HepG2 (cell line): ENCODE measurements around the gene APCDD1L. TPM values are rescaled to one million over a fixed set of nuclear protein-coding genes. Genes with fewer than 3 reads are reported as not detected.
A peak's percentile ranks its signal among the peaks of the same experiment; 100 is the strongest.

Experiments
- ATAC-seq: fragments of 200-7000 bp; cut with Tn5 transposase; 3 replicates; pipeline ENCODE4 v1.9.1; 2020; ENCODE audit warnings: mild to moderate bottlenecking, moderate library complexity
- BruUV-seq: library from RNA; stranded (reverse); fragments of 400-500 nt; replicated peaks from 2 replicates; lab custom pipeline; 2021; lab: Mats Ljungman, UMichigan
- CTCF ChIA-PET: fragments of 300-600 bp; formaldehyde crosslinking; extraction: SDS; loops from one replicate; lab custom pipeline; 2021; ENCODE audit warnings: low total read pairs, inconsistent platforms, low intra/inter-chr PET ratio; lab: Yijun Ruan, JAX
- POLR2A ChIA-PET: fragments of 350-600 bp; sonication (Branson Sonifier 250); formaldehyde crosslinking; loops from one replicate; lab custom pipeline; 2020; ENCODE audit warnings: antibody characterized with exemption, inconsistent platforms; lab: Yijun Ruan, JAX
- DNase-seq: peaks from one replicate; pipeline ENCODE4 v3.0.0-alpha.2; 2015; ENCODE audit warnings: low spot score
- FAIRE-seq: peaks from 3 replicates; lab custom pipeline; 2011; peaks lifted over from hg19 to GRCh38; lab: Jason Lieb, UNC
- H2AFZ ChIP-seq: one replicate; pipeline ENCODE4 v1.6.1; 2011; ENCODE audit warnings: low read length, inconsistent platforms
- H3K27ac ChIP-seq: fragments of 300-600 bp; 3 replicates; pipeline ENCODE4 v1.8.0; 2011; ENCODE audit warnings: mixed run types, mild to moderate bottlenecking, mixed read lengths, low read length, inconsistent platforms; ENCODE audit not compliant: insufficient read depth; ENCODE audit errors: extremely low read length
- H3K27me3 ChIP-seq, 2 experiments: fragments of 200-600 bp in 1 of 2; 2 replicates in 1 of 2; 3 replicates in 1 of 2; pipeline versions ENCODE4 v1.6.0 to v1.8.0; 2011; ENCODE audit warnings: low read length in 2 of 2, mild to moderate bottlenecking in 2 of 2, moderate library complexity in 2 of 2, inconsistent platforms in 1 of 2; ENCODE audit not compliant: insufficient read depth in 2 of 2, control insufficient read depth in 1 of 2
- H3K36me3 ChIP-seq, 2 experiments: fragments of 200-600 bp in 1 of 2; replicated peaks in 1 of 2; 2 replicates in 1 of 2; 3 replicates in 1 of 2; pipeline versions ENCODE4 v1.5.1 to v1.8.0; 2011; ENCODE audit warnings: low read length in 2 of 2, inconsistent platforms in 1 of 2; ENCODE audit not compliant: insufficient read depth in 2 of 2, control insufficient read depth in 1 of 2
- H3K4me1 ChIP-seq: 2 replicates; pipeline ENCODE4 v1.5.1; 2012; ENCODE audit warnings: low read length, inconsistent platforms; ENCODE audit not compliant: insufficient read depth
- H3K4me2 ChIP-seq: 2 replicates; pipeline ENCODE4 v1.6.0; 2011; ENCODE audit warnings: low read depth, low read length, inconsistent platforms
- H3K4me3 ChIP-seq, 3 experiments: fragments of 200-600 bp in 1 of 3; sonication (generic), shearing (Covaris generic) in 1 of 3; replicated peaks in 1 of 3; 2 replicates each; pipeline ENCODE4 v1.5.1; 2011 to 2016; ENCODE audit warnings: low read length in 3 of 3, inconsistent platforms in 2 of 3, low read depth in 2 of 3, mild to moderate bottlenecking in 2 of 3, control low read depth in 1 of 3, mixed read lengths in 1 of 3; ENCODE audit not compliant: insufficient read depth in 1 of 3
- H3K79me2 ChIP-seq: one replicate; pipeline ENCODE4 v1.6.1; 2011; ENCODE audit warnings: low read length, inconsistent platforms; ENCODE audit not compliant: insufficient read depth
- H3K9ac ChIP-seq: 2 replicates; pipeline ENCODE4 v1.6.0; 2011; ENCODE audit warnings: mild to moderate bottlenecking, low read depth, low read length, inconsistent platforms; ENCODE audit not compliant: insufficient read depth
- H3K9me3 ChIP-seq: 2 replicates; pipeline ENCODE4 v1.5.1; 2012; ENCODE audit warnings: mild to moderate bottlenecking, low read length
- H4K20me1 ChIP-seq: 2 replicates; pipeline ENCODE4 v1.6.0; 2011; ENCODE audit warnings: inconsistent platforms, mild to moderate bottlenecking, low read length, moderate library complexity; ENCODE audit not compliant: insufficient read depth
- ADNP ChIP-seq: sonication (generic); formaldehyde crosslinking; IDR thresholded peaks from 2 replicates; pipeline ENCODE4 v1.4.0; 2020; ENCODE audit warnings: missing genetic modification reagents
- AKAP8 ChIP-seq: sonication (generic); formaldehyde crosslinking; IDR thresholded peaks from 2 replicates; pipeline ENCODE4 v1.5.1; 2020; ENCODE audit warnings: mild to moderate bottlenecking, missing genetic modification reagents
- CHCHD3 ChIP-seq: sonication (generic); formaldehyde crosslinking; IDR thresholded peaks from 2 replicates; pipeline ENCODE4 v1.8.0; 2022; ENCODE audit warnings: mild to moderate bottlenecking, missing genetic modification reagents, moderate library complexity
- EZH2 ChIP-seq: conservative IDR thresholded peaks from 2 replicates; pipeline ENCODE4 v1.6.1; 2012; ENCODE audit warnings: mild to moderate bottlenecking, low read depth, low read length, moderate library complexity
- LCORL ChIP-seq, 2 experiments: fragments of 450-650 bp in 1 of 2; sonication (generic) in 1 of 2; formaldehyde crosslinking in 1 of 2; IDR thresholded peaks; 2 replicates each; pipeline versions ENCODE4 v1.5.0 to v1.6.1; 2017 to 2020; ENCODE audit warnings: antibody characterized with exemption in 1 of 2, missing genetic modification reagents in 1 of 2
- NR2F2 ChIP-seq: IDR thresholded peaks from 2 replicates; pipeline ENCODE4 v1.6.1; 2012; ENCODE audit warnings: low read depth, inconsistent platforms, borderline replicate concordance
- PRMT3 ChIP-seq: sonication (generic); formaldehyde crosslinking; IDR thresholded peaks from 2 replicates; pipeline ENCODE4 v1.8.1; 2022; ENCODE audit warnings: low read depth, mild to moderate bottlenecking, moderate library complexity, missing genetic modification reagents, borderline replicate concordance
- TRIM24 ChIP-seq: sonication (generic); formaldehyde crosslinking; IDR thresholded peaks from 2 replicates; pipeline ENCODE4 v1.8.0; 2022; ENCODE audit warnings: mild to moderate bottlenecking, missing genetic modification reagents
- ZBTB42 ChIP-seq: sonication (generic); formaldehyde crosslinking; IDR thresholded peaks from 2 replicates; pipeline ENCODE4 v1.5.0; 2020; ENCODE audit warnings: mild to moderate bottlenecking, missing genetic modification reagents
- ZNF333 ChIP-seq: sonication (generic); formaldehyde crosslinking; IDR thresholded peaks from 2 replicates; pipeline ENCODE4 v1.4.0; 2020; ENCODE audit warnings: mild to moderate bottlenecking, missing genetic modification reagents, borderline replicate concordance
- ZNF644 ChIP-seq: IDR thresholded peaks from 2 replicates; pipeline ENCODE4 v1.6.1; 2016; ENCODE audit warnings: low read depth
- WGBS: methylation state at CpG from one replicate; pipeline ENCODE4 v1.1.6; 2017; ENCODE audit warnings: low lambda C conversion rate; 5-methylcytosine and 5-hydroxymethylcytosine counted together
- in situ Hi-C: cut with HindIII; loops from 2 replicates; pipeline ENCODE4 v1.10.0; 2017; ENCODE audit warnings: low pct_unique_long_range_greater_than_20kb; ENCODE audit not compliant: extremely low pct_ligation_motif_present
- intact Hi-C: fragments of 100-400 bp; cut with micrococcal nuclease; formaldehyde crosslinking; loops from one replicate; pipeline ENCODE4 v1.10.0; 2022; ENCODE audit not compliant: unreplicated experiment
- polyA plus RNA-seq, 8 experiments: library from polyadenylated mRNA; depleted of rRNA in 3 of 8; stranded (reverse) in 7 of 8; unstranded in 1 of 8; fragments of >200 nt; fragmentation: Illumina TruSeq in 4 of 8; extraction: Trizol in 4 of 8; gene quantifications; 2 replicates each; pipeline versions ENCODE4 v1.2.1 to v1.2.3, GENCODE V29; 2011 to 2016; ENCODE audit warnings: low read depth in 4 of 8, missing spikeins in 1 of 8, mixed read lengths in 1 of 8; ENCODE audit not compliant: insufficient read depth in 1 of 8
- total RNA-seq, 5 experiments: library from RNA; depleted of rRNA; stranded (reverse); fragments of >200 nt; fragmentation: Illumina TruSeq; extraction: Trizol; gene quantifications; 2 replicates each; pipeline ENCODE4 v1.2.3, GENCODE V29; 2016; ENCODE audit warnings: low read depth in 1 of 5
- TF ChIP-seq, protein P1 (sequence below): sonication (generic); formaldehyde crosslinking; IDR thresholded peaks from 2 replicates; pipeline ENCODE4 v1.5.0; 2020; ENCODE audit warnings: mild to moderate bottlenecking, missing genetic modification reagents
- TF ChIP-seq, protein P2 (sequence below): sonication (generic); formaldehyde crosslinking; IDR thresholded peaks from 2 replicates; pipeline ENCODE4 v1.8.1; 2023; ENCODE audit warnings: missing genetic modification reagents, inconsistent platforms, borderline replicate concordance
- TF ChIP-seq, protein P3 (sequence below): sonication (generic); formaldehyde crosslinking; IDR thresholded peaks from 2 replicates; pipeline ENCODE4 v1.4.0; 2020; ENCODE audit warnings: mild to moderate bottlenecking, low read depth, missing genetic modification reagents

Gene APCDD1L
- total and polyA plus RNA-seq, 2 of the 13 experiments (the other 11 are each of a cell fraction or from before 2014, with no cell fraction given), result not detected

DNA sequence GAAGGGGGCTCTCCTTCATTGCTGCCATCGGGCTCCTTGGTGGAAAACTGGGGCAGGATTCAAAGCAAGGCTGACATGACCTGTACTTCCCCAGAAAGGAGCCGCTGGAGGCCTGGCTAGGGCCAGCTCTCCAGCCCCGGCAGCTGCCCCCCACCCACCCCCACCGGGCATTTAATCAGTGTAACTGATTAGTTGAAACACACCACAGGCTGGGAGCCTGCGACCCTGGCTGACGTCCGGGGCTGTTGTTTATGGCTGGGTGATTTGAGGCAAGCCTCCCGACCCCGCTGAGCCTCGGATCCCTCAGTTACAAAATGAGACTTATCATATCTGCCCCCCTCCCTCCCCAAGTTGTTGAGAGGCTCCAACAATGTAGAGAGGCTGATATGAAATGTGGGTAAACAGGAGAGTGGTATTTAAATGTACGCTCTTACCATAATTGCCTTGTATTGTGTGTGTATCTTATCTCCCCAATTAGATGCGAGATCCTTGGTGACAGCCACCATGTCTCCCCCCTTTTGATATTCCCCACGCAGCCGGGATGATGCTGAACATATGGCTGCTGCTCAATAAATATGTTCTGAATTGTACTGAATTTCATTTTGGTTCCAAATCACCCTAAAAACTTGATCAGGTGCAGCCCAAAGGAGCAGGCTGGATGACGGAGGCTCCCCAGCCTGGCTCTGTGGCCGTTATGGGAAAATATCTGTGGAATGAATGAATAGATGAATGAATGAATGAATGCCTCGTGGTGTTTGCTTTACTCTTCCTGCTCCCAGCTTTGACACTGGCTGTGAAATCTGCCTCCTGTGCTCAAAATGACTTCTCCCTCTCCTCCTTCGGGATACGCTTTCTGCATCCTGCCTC is 31.8 kb upstream of the APCDD1L start:
- H3K79me2 ChIP-seq, result no peaks in the 10 kb centered on the region
- H3K27ac ChIP-seq, result no peak overlapping the region
- no peak for TF ChIP-seq ZNF333
- TF ChIP-seq EZH2, result 0 out of 2 replicates have a peak, but pooled peaks have one; percentile 55
- no peak overlapping the region for H3K4me3 ChIP-seq
- no peaks in the 10 kb centered on the region; the same call in 1 of the 2 replicates for H3K9me3 ChIP-seq
- in situ Hi-C loops, result no loop called here
- H3K36me3 ChIP-seq, result no peaks in the 10 kb centered on the region
- no peaks in the 10 kb centered on the region for H3K4me1 ChIP-seq
- intact Hi-C loops, result no loop called here
- H3K27me3 ChIP-seq, result peaks cover 6 to 71% of the 10 kb centered on the region in 2 experiments
- POLR2A ChIA-PET, result no interaction called here
- no TSS peak for BruUV-seq
- CTCF ChIA-PET, result no interaction called here
- H3K9ac ChIP-seq, result no peak overlapping the region
- DNase-seq (no peak), ATAC-seq (no peak), FAIRE-seq (no peak)
- H4K20me1 ChIP-seq, result no peaks in the 10 kb centered on the region
- no peak overlapping the region for H2AFZ ChIP-seq
- no peak overlapping the region for H3K4me2 ChIP-seq
- 20% methylated on average over 19 of the region's 19 CpGs for WGBS

DNA sequence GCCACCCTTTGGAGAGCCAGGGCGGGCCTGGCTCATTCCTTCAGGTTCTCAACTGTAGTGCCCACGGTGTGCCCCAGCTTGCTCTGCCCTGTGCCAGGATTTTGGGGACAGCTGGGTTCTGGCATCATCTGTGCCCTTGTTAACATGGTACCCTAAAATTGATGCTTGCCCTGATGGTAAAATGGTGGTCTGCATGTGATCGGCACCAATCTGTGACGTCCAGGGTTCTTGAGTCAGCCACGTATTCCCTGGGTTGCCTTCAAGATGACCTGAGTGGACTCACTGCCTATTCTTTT is 31.2 kb upstream of the APCDD1L start:
- Histone ChIP-seq H3K4me1 (no peaks in the 10 kb centered on the region), H4K20me1 (no peaks in the 10 kb centered on the region), H3K36me3 (no peaks in the 10 kb centered on the region), H3K4me2 (no peak overlapping the region), H3K27ac (no peak overlapping the region), H3K9ac (no peak overlapping the region), H3K27me3 (peaks cover 7 to 71% of the 10 kb centered on the region in 2 experiments), H3K4me3 (no peak overlapping the region), H2AFZ (no peak overlapping the region), H3K9me3 (no peaks in the 10 kb centered on the region), H3K79me2 (no peaks in the 10 kb centered on the region)
- in situ Hi-C loops (no loop called here), intact Hi-C loops (no loop called here)
- no peak for DNase-seq
- ChIA-PET CTCF (no interaction called here), POLR2A (no interaction called here)
- no peak for FAIRE-seq
- ATAC-seq, result no peak
- 39% methylated on average over 5 of the region's 5 CpGs for WGBS
- BruUV-seq, result no TSS peak
- TF ChIP-seq AKAP8 (CRISPR knock-in tag), result no peak
- TF ChIP-seq, protein P1, sequence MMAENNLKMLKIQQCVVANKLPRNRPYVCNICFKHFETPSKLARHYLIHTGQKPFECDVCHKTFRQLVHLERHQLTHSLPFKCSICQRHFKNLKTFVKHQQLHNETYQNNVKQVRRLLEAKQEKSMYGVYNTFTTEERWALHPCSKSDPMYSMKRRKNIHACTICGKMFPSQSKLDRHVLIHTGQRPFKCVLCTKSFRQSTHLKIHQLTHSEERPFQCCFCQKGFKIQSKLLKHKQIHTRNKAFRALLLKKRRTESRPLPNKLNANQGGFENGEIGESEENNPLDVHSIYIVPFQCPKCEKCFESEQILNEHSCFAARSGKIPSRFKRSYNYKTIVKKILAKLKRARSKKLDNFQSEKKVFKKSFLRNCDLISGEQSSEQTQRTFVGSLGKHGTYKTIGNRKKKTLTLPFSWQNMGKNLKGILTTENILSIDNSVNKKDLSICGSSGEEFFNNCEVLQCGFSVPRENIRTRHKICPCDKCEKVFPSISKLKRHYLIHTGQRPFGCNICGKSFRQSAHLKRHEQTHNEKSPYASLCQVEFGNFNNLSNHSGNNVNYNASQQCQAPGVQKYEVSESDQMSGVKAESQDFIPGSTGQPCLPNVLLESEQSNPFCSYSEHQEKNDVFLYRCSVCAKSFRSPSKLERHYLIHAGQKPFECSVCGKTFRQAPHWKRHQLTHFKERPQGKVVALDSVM (CRISPR knock-in tag), result no peak
- TF ChIP-seq ZNF644, result no peak
- TF ChIP-seq LCORL (IDR thresholded peaks at IDR 0.05), result no peak
- no peak for TF ChIP-seq LCORL (CRISPR knock-in tag; IDR thresholded peaks at IDR 0.05)
- TF ChIP-seq CHCHD3 (CRISPR knock-in tag), result no peak
- TF ChIP-seq ZBTB42 (CRISPR knock-in tag), result no peak
- no peak for TF ChIP-seq NR2F2
- no peak for TF ChIP-seq TRIM24
- TF ChIP-seq, protein P2, sequence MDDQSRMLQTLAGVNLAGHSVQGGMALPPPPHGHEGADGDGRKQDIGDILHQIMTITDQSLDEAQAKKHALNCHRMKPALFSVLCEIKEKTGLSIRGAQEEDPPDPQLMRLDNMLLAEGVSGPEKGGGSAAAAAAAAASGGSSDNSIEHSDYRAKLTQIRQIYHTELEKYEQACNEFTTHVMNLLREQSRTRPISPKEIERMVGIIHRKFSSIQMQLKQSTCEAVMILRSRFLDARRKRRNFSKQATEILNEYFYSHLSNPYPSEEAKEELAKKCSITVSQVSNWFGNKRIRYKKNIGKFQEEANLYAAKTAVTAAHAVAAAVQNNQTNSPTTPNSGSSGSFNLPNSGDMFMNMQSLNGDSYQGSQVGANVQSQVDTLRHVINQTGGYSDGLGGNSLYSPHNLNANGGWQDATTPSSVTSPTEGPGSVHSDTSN, result no peak
- TF ChIP-seq, protein P3, sequence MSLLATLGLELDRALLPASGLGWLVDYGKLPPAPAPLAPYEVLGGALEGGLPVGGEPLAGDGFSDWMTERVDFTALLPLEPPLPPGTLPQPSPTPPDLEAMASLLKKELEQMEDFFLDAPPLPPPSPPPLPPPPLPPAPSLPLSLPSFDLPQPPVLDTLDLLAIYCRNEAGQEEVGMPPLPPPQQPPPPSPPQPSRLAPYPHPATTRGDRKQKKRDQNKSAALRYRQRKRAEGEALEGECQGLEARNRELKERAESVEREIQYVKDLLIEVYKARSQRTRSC (CRISPR knock-in tag), result no peak
- no peak for TF ChIP-seq ADNP (CRISPR knock-in tag)
- TF ChIP-seq PRMT3 (CRISPR knock-in tag), result no peak
